HG03060 (cell line): Measurements from ENCODE around the gene CLEC16A.
"Not testable (repeated sequence)": the region's sequence is repeated elsewhere in the genome, so short reads cannot be mapped to it uniquely, and the experiment has no call there.

ENCODE experiments used
- ATAC-seq: cut with Tn5 transposase; IDR thresholded peaks from one replicate; pipeline ENCODE4 v1.9.1; 2021; ENCODE audit warnings: low read depth, moderate number of reproducible peaks; ENCODE audit not compliant: unreplicated experiment

CLEC16A gene

DNA sequence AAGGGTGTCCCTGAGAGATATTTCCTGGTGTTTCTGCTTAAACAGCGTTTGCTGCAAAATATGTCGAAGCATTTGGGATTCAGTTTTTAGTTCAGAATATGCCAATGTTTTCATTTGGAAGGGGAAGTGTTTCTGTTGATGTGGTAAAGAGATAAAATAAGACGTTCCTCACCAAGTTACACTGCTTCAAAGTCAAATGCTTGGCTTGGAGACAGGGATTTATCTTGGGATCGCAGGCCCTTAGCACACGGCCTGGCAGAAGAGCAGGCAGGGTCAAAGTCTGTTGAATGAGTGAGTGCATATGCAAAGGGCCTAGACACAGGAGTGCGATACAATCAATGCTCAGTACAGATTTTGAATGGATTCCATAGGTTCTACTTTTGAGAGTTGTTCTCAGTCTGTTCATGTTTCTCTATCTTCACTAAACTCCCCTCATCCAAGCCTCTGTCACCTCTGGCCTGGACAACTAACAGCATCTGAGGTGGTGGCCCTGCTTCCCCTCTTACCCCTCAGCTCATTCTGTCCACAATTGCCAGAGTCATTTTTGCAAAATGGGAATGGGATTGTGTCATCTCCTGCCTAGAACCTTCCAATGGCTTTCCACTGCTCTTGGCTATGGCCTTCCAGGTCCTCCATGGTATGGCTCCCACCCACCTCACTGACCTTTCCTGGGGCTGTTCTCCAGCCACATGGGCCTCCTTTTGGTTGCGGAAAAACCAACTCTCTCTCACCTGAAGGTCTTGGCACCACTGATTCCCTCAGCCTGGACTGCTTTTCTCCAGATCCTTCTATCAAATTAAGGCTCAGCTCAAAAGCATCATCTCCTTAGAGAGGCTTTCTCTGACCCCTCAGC is 5.3 kb upstream of the CLEC16A start:
- ATAC-seq, result no peak

DNA sequence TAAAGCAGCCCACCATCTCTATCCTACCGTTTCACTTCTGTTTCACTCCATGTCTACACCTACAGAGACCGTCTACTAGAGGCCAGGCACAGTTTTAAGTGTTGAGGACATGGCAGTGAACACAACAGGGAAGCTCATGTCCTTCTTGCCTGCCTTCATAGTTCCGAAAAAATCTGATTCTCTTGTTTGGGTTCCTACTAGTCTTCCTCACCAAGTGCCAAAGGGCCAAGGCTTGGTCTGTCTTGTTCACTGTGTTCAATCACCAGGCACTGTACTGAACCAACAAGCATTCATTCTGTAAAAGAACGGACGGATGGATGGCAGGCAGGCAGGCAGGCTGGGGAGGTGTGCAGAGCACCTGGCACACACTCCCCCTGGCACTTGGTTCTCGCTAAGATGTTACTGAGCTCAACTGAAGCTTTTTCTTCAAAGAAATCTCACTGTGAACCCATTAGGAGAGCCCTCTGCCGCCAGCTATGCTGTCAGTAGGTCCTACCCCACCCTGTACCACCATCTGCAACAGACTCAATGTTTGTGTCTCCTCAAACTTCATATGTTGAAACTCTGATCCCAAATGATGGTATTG is 4.6 kb upstream of the CLEC16A start:
- no peak for ATAC-seq

DNA sequence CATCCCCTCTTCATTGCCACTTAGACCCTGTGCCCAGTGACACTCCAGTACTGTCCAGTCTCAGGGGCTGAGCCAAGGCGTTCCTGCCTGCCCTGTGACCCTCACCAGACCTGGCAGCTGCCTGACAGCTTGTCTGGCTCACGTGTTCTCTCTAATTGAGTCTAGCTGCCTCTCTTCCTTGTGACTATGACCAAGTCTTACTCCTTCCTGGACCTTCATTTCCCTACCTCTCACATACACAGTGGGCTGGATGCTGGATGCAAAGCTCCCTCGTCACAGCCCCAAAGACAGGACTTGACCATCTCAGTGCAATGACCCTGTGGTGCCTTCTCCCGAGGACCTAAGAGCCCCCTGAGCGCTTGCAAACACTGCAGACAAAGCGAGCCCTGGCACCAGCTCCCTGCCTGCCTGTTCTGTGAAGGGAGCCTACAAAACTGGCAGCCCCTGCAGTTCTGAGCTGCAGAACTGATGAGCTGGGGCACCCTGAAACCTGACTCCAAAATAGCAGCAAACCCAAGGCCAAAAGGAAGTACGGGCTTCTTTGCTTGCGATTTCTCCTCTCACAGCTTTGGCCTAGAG is 3.8 kb upstream of the CLEC16A start:
- ATAC-seq, result no peak

DNA sequence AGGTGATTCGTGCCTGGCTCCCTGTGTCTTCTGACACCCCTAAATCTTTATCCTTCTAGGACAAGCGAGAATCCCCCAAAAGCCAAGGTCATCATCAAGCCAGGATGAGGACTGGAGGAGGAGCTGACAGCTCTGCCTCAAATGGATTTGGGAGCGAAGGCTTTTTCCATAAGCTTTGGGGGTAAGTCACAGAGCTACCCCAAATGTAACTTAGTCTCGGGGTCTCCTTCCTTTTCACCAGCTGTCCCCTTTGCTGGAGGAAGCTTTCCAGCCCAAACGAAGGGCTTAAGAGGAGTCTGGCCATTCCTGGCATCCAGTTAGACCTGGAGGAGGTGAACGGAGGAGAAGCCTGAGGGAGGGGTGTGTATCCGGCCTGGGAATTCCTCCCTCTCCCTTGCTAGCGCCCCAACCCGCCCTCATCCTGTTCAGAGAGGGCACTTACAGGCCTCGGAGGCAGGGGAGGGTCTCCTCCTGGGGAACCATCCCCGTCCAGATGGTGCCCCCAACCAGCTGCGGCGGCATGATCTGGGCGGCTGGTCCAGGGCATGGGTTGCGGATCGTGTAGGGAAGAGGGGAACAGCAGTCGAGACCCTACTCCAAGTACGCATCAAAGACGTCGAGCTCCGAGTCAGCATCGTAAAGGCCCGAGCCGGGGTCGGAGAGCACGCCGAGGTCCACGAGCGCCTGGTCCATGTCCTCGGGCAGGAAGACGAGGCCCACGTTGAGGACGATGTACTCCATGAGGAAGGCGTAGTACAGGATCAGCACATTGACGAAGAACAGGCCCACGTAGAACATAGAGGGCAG is 3.0 kb upstream of the CLEC16A start:
- ATAC-seq, result no peak

DNA sequence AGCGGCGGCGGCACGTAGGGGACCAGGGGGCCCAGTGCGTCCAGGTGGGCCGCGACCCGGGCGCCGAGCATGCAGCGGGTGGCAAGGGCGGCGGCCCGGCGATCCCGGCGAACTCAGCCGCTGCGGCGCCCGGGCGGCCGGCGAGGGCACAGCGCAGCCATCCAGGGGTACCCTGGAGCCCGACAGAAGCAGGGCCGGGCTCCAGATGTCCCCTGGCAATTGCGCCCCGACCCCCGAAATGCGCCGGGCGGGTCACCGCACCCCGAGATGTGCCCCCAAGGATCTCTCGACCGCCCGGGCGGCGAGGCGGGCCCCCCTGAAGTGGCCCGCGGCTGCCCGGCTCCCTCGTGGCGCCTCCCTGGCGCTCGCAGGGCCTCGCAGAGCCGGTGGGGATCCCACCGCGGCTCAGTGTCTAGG is 2.4 kb upstream of the CLEC16A start:
- ATAC-seq, result not testable (repeated sequence)

DNA sequence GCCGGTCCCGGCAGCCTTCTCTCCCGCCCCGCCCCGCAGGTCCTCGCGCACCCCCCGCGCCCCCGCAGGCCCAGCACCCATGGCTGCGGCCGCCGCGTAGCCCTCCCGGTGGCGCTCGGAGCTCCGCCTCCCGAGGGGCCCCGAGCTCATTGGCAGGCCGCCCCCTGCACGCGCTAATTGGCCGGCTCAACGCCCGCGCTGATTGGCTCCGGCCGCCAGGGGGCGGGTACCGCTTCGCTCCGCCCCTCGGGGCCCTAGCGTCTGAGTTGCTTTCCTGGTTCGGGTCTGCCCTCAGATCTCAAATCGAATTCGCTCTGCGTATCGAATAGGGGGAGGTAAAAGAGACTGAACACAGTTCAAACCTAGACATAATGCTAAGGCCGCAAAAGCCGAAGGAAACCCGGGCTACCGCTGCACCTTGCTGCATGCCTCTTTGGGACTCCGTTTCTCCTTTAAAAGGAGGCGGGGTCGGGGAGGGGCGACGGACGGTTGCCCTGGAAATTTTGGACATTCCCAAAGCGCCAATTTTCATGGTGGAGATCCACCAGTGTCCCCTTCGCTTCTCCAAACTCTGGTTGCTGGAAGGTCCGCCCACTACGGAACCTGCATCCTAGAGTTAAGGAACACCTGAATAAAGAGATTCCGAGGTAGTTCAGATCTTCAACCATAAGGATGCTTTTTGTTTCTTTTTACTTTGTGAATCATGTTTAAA is 1.9 kb upstream of the CLEC16A start, which contains the start of gene DEXI:
TSS of gene DEXI (minus strand) at position 117 of the 712 bp plus-strand sequence. CDS start 463 bp downstream, outside the sequence.
- peak; percentile 25 for ATAC-seq

DNA sequence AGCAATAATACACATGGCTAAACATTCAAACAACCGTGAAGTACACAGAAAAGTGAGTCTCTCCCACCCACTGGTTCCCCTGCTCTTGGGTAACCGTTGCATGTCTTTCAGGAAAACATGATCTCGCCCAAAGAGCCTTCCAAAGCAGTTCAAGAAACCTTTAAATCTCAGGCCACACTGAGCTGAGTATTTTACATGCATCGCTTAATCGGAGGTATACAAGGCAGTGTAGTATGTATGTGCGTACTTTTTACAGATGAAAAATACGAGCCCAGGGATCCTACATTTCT is 1.4 kb upstream of the CLEC16A start:
- no peak for ATAC-seq

DNA sequence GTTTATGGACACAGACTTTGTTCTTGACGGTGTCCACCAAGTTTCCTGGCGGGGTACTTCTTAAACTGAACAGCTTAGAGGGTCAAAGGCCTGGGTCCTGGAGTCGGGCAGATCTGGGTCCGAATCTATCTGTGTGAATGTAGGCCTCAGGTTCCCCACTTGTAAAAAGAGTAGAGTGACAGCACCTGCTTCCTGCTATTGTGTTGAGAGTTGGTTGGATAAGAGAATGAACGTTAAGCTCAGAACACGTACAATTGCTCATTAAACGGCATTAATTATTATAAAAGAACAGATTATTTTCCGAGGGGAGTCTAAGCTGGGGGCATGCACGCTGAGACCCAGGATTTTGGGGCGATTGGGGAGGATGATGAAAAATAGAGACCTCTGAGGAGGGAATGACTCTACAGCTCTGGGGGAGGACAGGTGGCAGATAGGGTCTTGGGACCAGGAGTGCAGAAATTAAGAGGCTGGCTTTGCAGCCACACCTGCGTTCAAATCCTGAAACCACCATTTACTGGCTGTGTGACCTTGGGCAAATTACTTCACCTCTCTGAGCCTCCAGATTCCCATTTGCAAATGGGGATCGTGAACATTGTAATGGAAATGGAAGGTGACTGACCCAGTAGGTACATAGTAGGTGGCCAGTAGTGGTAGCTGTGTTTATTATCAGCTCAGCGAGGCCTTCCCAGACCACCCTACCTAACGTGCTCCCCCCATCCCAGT is 862 bp downstream of the CLEC16A start:
- ATAC-seq, result no peak

DNA sequence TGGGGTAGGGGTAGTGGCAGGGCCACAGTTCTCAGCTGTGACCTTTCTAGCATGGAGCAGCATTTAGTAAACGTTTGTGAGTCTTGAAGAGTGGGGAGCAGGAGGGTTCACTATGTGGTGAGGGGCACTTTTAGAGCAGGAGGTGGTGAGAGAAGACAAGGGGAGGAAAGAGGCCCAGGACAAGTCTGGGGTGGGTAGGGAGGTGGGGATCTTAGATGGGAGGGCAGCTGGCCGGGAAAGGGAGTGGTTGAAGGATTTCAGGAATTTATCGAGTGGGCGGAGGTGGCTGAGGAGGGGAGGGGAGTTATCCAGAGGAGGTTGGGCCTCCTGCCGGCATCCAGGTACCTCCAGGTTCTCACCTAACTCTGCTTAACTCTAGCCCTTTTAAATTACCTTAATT is 1.9 kb downstream of the CLEC16A start:
- ATAC-seq, result no peak

DNA sequence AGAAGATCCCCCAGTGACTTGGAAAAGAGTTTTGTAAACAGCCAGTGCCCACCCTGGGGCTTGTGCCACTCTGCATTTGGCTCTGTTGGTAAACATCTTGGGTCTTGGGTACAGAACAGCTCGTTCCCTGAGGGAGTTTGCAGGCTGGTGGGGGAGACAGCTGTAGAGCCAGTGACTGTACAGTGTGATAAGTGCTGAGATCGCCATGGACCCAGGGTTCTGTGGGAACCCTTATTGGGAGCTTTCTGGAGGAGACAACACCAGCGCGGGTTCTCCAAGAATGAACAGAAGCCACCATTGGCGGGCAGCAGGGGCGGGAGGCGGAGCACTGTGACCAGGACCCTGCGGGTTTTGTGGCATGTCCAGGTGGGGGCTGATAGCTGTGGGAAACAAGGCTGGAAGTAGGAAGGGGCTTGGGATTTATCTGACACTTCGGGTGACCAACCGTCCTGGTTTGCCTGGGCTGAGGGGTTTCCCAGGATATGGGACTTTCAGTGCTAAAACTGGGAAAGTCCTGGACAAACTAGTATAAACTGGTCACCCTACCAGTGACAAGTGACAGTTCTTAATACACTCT is 2.9 kb downstream of the CLEC16A start:
- no peak for ATAC-seq

DNA sequence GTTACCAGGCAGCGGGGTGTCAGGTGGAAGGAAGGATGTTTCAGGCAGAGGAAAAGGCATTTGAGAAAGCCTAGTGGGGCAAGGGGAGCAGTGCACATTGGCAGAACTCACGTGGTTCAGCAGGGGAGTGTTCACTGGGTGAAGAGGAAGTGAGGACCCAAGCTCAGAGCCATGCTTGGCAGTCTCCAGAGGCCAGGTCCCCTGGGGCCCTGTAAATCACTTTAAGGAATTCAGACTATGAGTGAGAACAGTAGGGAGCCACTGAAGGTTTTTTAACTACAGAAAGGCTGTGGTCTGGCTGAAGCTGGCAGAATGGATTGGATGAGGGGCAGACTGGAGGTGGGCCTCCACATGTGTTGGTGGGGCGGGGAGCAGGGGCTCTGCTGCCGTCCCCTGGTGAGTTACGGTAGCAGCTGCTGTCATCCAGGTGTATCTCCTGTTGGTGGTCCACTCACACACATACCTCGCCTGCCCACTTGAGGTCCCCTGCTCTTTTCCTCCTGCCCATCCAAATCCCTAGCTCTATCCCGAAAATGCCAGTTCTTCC is 5.1 kb downstream of the CLEC16A start:
- peak; percentile 78 for ATAC-seq

DNA sequence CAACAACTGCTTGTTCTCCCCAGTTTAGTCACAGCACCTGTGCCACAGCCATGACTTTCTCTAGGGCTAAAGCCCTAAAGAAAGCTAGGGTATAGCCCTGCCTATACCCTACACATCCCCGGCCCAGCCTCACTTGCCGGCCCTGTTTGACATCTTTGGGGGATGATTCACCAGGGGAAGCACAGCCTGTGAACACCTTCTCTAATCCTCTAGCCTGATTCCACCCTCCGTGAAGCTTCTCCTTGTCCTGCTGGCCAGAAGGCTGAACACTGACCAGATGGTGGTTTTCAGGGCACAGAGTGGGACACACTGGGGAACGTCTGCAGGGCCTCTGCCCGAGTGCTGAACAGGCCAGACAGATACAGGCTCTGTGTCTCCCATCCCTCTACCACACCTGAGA is 6.0 kb downstream of the CLEC16A start:
- no peak for ATAC-seq

DNA sequence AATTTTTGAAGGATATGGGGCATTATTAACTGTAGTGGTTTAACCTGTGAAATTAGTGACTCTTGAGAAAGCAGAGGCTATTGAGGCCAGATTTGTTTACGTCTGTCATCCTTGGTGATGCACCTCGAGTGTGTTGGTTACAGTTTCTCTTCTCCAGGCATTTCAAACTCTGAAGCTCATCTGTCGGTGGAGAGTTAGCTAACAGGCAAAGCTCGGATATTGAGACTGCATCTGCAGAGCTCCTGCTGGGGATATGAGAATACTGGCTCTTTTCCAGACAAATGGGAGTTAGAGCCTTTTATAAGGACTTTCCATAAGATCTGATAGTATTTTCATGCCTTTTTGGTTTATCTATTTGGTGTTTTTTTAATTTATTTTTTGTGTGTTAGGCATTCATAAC is 6.7 kb downstream of the CLEC16A start:
- ATAC-seq, result no peak

DNA sequence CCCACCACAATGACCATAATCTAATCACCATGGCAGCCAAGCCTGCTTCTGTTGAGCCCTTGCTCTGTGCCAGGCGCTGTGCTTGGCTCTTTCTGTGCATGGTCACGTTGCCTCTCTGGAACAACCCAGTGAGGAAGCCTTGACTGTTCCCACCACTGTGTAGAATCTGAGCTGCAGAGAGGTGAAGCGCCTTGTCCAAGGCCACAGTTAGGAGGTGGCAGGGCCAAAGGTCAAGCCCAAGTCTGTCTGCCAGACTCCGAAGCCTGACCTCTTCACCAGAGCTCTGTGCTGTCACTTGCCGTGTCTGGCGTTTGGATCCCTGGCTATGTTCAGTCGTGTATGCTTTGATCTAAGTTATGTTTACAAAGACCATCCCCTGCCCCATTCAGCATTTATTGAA is 10.5 kb downstream of the CLEC16A start:
- ATAC-seq, result no peak

DNA sequence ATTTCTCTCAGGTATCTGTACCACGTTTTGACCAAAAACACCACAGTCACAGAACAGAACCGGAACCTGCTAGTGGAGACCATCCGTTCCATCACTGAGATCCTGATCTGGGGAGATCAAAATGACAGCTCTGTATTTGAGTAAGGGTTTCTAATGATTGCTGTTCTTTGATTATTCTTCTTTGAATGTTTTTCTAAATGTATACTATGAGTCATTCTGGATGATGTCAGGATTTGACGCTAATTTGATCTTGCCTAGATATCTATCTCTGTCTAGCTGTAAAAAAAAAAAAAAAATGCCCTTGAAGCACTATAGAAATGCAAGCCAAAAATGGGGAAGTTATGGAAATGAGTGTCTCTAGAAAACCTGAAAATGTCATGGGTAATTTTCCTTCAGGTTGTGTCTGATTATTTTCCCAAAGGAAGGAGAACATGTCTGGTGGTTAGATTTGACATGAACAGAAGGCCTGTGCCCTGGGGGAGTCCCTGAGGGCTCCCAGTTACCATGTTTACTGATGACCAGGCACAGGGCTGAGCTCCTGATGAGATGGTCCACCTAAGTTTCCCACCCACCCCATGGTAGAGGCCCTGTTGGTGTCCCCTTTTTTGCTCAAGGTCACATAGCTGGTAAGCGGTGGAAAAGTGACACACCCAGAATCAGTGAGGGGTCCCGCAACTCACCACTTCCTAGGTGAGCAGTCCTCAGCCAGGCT is 13.6 kb downstream of the CLEC16A start:
- ATAC-seq, result no peak

DNA sequence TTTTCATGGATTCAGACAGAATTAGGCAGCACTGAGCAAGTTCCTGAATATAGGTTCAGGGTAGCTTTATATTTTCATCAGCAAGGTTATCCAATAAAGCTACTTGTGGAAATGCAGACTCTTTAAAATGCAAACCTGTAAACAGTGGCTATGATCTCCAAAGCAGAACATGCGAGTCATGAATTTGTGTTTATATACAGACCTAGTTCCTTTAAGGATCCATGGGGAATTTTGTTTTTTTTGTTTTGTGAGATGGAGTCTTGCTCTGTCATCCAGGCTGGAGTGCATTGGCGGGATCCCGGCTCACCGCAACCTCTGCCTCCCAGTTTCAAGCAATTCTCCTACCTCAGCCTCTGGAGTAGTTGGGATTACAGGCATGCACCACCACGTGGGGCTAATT is 14.8 kb downstream of the CLEC16A start:
- no peak for ATAC-seq

DNA sequence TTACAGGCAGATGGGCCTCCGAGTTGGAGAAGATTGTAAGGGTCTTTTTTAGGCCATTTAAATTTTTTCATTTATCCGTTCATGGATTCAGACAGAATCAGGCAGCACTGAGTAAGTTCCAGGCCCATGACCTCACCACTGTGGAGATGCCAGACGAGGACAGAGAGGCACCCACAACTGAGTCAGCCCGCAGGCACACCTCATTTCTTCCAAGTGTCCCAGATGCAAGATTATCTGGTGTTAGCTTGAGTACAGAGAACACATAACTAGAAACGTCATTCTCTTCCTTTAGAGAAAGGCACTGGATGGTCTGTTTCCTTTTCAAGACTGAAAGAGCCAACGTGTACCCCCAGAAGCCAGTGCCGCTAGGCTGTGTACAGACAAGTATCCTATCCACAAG is 16.9 kb downstream of the CLEC16A start:
- no peak for ATAC-seq

DNA sequence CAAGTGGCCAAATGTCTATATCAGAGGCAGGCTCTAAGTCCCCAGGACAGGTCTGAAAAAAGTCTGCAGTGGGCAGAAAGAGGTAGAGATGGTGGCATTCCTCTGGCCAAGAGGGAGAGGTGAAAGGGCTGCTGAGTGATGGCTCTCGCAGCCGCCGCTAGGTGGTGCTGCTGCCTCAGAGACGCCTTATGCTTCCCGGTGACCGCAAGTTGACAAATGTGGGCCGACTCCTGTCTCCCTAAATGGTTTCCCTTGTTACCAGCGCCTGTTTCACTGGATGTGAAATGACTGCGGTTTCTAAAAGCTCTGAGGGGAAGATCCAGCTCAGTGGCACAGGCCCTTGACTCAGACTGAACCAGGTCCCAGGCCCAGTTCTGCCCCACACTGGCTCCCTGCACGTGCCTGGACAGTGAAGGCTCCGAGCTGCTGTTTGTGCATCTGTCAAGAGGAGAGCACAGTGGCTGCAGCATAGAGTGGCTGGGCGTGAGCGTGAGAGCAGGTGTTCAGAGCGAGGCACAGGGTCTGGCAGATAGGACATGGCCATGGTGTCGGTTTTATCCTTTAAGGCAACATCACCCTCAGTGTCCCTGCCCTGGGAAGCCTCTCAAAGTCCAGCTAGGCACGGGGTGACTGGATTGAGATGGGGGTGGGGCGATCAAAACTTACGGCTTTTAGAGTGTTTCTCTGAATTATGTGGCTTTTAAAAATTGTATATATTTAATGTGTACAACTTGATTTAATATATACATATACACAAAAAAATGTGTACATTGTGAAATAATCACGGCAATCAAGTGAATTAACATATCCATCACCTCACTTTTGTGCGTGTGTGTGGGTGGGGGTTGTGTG is 19.9 kb downstream of the CLEC16A start:
- no peak for ATAC-seq
